ENCODE results near the gene LMOD1.
"Not testable (repeated sequence)": the region's sequence is repeated elsewhere in the genome, so short reads cannot be mapped to it uniquely, and the experiment has no call there.

The LMOD1 gene

DNA sequence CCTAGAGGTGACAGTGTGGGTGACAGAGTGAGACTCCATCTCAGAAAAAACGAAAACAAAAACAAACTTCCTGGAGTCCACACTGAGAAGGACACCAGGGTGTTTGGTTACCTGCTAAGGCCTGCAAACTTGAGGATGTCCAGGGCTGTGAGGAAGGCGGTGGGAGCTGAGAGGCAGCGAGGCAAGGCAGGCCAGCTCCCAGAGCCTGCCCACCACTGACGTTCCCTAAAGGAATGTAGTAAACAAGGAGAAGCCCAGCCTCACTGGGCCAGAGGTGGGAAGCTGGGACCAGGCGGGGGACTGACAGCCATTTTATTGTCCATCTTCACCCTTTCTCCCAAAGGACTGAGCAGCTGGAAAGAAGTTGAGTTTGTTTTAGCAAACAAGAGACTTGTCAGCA, 33.5 kb downstream of the LMOD1 start:
- no peak for DNase-seq

GRCh38 chr1:201911826-201912571, 34.3 kb downstream of the LMOD1 start:
- DNase-seq, result no peak

DNA sequence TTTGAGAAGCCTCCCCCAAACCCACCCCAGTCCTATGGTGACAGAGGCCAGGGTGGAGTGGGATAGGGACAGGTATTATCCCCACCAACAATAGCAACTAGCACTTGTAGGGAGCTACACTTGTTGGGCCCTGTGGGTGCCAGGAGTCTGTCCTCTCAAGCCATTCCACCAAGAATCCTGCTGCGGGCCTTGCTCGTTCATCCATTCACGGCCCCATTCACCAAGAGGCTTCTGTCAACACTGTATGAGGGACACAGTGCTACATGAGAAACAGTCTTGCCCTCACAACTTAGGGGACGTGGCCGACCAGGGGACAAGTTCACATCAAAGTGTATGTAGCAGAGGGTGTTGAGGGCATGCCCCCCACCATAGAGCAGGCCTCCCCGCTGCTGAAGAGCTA, 38.7 kb downstream of the LMOD1 start:
- DNase-seq, result no peak

- DNase-seq, result no peak
Observed at GRCh38 chr1:201906336-201906735, 40.0 kb downstream of the LMOD1 start.

GRCh38 chr1:201905234-201905890, 41.0 kb downstream of the LMOD1 start:
- DNase-seq, result no peak

DNA sequence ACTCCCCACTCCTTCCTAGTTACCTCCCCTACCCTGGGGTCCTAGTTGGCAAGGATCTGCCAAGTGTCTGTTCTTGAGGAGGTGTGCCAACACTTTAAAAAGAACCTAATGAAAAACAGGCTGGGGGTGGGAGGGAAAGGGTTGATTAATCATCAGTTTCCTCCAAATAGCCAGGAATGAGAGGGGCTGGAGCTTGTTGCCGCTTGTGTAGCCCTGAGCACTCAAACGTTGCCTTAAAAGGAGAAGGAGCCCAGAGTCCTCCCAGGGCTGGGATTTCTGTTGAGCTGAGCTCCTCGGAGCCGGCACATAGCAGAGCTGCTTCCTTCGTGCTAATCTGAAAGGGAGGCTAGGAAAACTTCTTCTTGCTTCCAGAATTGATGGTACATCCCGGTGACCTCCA, 41.8 kb downstream of the LMOD1 start:
- DNase-seq, result no peak

DNA sequence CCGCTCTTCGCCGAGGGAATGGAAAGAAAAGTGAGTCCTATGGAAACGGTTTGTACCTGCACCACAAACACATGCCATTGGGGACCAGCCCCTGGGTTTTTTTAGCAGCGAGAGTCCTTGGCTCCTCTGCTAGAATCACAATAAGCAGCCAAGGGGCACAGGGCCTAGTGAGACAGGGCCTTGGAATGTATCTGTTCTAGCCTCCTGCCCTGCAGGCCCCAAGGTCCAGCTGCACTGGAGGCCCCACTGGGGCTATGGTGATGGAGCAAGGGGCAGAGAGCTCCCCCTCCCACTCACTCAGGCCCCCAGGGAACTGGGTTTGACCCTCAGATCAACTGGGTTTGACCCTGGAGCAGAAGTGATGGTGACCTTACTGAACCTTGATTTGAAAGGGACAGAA, 43.2 kb downstream of the LMOD1 start:
- DNase-seq, result no peak

DNA sequence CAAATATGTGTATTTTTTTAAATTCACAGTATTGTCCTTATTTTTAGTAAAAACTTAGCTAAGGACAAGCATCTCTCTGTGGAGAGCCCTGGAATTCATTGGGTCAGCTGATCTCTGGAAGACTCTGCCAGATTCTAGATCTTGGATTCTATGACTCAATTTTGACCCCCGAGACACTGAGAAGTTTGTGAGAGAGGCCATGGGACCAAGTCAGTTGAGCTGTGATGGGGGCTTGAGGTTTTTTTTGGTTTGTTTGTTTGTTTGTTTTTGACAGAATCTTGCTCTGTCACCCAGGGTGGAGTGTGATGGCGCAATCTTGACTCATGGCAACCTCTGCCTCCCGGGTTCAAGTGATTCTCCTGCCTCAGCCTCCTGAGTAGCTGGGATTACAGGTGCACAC, 44.1 kb downstream of the LMOD1 start:
- DNase-seq, result no peak

DNA sequence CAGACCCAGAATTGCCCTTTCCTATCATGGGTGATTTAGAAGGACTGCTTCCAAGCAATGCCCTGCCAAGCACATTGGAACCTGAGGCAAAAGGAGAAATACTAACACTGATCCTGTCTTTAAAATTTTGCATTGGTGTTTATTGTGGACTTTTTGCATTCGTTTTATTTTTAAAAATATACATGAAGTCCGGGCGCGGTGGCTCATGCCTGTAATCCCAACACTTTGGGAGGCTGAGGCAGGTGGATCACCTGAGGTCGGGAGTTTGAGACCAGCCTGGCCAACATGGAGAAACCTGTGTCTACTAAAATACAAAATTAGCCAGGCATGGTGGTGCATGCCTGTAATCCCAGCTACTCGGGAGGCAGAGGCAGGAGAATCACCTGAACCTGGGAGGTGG, 45.3 kb downstream of the LMOD1 start:
- DNase-seq, result not testable (repeated sequence)

DNA sequence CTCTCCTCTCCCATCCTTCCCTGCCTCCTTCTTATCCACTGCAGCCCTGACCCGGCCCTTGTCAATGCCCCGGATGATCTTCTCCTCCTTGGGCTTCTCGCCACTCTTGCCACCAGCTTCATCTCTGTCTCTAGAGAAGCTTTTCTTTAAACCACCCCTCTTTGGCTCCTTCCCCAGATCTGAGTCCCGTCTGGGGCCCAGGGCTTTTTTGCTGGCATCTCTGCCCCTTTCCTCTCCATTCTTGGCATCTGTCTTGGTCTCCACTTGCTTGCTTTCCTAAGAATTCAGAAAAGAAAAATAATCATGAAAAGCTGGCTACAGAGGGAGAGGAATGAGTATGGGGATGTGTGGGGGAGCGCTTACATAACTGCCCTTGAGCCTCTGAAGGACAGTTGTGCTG, 45.9 kb downstream of the LMOD1 start:
- DNase-seq, result no peak

- DNase-seq, result no peak
Observed at GRCh38 chr1:201899683-201900429, 46.5 kb downstream of the LMOD1 start.

DNA sequence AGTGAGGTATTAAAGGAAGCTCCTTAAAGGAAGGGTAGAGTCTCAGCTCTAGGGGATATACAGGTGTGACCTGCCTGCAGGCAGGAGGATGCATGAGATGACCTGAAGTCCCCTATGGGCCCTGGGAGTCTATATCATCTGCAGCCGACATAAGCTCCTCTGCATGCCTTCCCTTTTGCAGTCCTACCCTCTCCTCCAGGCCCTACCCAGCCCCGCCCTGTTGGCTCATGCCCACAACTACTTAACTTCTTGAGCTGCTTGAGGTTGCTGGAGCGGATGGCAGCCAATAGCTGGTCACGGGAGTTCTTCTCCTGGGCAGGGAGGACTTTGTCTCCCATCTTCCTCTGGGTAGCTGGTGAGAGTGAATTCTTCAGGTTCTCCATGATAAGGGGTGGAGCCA, 47.4 kb downstream of the LMOD1 start:
- DNase-seq, result no peak

DNA sequence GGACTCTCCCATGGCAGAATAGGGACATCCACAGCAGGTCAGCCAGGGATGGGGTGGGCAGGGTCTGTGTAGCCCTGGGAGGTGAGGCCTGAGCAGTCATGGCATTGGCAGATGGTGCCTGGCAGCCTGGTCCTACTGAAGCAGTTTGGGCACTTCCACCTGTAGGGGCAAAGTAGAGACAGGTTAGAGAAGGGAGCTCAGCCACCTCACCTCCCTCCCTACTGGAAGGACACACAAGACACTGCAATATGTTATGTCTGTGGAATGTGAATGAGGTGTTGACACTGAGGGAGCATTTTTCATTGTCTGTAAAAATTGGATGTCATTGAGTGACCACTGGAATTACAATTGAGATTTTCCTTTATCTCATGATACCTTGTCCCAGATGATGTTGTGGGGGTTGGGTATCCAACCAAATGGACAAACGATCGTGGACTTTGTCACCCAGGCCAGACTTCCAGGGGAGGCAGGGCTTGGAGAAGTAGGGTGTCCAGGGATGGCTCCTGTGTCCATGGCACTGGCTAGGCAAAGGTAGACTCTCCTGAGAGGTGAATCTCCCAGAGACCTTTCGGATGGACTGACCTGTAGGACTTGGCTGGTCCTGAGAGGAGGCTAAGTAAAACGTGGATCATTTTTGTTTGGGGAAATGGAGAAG, 48.0 kb downstream of the LMOD1 start:
- DNase-seq, result no peak

DNA sequence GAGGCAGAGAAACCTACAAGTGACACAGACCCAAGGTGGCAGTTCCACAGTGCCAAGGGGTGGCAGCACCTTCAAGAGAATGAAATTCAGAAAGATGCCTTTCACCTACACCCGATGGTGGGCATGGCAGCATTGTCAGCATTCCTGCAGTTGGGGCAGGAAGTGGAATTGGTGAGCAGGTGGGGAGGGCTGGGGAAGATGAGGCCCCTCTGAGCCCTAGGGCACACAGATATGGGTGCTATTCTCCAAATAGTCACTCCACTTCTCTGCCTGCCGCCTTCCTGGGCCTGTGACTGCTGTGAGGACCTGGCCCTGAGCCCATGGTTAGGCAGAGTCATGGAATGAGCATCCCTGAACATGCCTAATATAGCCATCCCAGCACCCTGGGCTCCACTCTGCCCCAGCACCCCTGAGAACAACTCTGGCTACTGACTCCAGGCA, 49.4 kb downstream of the LMOD1 start:
- no peak for DNase-seq

DNA sequence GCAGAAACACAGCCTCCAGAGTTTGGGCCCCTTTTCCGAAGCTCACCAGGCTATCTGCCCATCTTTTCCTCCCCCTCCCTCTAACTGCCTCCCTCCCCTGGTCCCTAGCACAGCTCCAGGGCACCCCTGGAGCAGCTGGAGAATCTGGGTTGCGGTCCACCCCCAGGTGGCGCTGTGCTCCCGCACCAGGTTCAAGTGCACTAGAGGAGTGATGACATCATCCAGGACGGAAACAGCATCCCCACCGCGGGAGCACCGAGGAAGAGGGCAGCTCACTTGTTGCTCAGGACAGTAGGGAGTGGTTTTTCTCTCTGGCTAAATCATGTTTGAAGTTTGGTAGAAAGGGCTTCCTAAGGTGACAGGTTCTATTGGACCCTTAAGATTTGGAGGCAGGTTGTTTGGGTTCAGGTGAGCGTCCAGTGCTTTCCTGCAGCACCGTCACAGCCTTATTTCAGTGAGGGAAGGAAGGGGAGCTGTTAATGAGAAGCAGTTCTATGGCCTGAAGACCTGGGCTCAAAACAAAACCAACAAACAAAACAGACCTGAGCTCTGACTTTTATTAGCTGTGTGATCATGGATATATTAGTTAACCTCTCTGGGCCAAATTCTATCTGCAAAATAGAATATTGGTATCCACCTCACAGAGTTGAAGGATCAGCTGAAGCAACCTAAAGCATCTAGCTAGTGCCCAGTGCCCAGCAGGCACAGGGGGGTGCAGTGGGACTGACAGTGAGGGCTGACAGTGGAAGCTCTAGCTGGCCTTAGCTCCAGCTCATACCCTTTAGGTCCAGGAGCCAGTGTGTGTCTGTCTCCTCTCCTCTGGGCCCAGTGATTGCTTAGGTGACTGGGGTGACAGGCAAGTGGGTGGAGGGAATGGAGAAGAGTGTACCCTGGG, 50.2 kb downstream of the LMOD1 start:
- DNase-seq, result peak; percentile 69

- no peak for DNase-seq
Observed at GRCh38 chr1:201895120-201895665, 51.2 kb downstream of the LMOD1 start.

DNA sequence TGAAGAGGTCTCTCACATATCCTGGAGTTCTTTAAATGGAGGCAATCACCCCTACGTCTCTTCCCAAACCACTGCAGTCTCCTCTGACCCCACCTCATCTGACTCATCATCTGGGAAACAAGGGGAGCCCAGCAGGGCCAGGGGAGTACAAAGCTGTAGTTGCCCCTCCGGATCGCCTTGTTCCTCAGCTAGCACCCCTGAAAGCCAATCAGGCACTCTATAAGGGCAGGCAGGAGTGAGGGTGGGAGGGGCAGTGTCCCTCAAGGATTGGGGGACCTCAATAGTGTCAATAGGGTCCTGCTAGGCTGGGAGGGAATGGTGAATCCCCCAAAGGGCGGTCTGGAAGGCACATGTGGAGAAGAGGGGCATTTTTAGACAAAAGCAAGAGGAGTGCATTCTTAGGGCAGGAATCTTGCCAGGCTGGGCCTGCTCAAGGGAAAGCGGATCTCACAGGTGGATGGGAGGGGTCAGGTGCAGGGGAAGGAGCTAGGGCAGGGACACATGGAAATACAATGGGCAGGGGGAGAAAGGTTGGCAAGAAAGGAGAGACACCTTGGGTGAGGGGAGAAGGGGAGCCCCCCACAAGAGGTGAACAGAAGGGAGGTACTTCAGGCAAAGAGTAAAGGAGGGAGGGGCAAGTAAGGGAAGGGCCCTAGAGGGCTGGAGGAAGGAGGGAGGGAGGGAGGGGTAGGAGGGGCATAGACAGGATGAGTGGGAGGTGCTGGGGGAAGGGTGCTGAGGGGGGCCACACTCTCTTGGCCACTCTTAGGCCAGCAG, 51.8 kb downstream of the LMOD1 start:
- no peak for DNase-seq

- no peak for DNase-seq
Observed at GRCh38 chr1:201893431-201893830, 52.9 kb downstream of the LMOD1 start.

GRCh38 chr1:201892211-201892610, 54.1 kb downstream of the LMOD1 start:
- no peak for DNase-seq

DNA sequence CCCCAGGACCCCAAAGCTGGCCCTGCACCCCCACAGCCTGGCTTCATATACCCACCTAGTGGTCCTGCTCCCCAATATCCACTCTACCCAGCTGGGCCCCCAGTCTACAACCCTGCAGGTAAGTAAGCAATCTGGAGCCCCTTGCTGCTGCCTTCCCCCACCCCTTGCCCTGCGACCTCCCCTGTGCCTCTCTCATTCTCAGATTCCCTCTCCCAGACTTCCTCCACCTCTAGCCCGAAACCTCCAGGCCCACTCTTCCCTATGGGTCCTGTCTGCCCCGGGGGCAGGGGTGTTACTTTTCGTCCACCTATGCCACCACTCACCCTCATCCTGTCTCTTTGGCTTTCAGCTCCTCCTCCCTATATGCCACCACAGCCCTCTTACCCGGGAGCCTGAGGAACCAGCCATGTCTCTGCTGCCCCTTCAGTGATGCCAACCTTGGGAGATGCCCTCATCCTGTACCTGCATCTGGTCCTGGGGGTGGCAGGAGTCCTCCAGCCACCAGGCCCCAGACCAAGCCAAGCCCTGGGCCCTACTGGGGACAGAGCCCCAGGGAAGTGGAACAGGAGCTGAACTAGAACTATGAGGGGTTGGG, 54.8 kb downstream of the LMOD1 start:
- DNase-seq, result no peak
